Lung microvascular endothelial cell (primary cell): Measurements from ENCODE around the gene MECR. TPM values are rescaled to one million over a fixed set of nuclear protein-coding genes. Genes with fewer than 3 reads are reported as not detected.

ENCODE experiments used
- DNase-seq, 2 donors: peaks; one replicate each; pipeline versions ENCODE4 v3.0.0 to v3.0.0-alpha.2; 2010; ENCODE audit warnings: low read depth in 2 of 2
- total RNA-seq: library from RNA; depleted of rRNA; stranded (reverse); fragments of >200 nt; gene quantifications from 2 replicates; pipeline ENCODE4 v1.2.1, GENCODE V29; 2014

MECR gene
- total RNA-seq, 1 donor from 2014 or later: 12.7 TPM

DNA sequence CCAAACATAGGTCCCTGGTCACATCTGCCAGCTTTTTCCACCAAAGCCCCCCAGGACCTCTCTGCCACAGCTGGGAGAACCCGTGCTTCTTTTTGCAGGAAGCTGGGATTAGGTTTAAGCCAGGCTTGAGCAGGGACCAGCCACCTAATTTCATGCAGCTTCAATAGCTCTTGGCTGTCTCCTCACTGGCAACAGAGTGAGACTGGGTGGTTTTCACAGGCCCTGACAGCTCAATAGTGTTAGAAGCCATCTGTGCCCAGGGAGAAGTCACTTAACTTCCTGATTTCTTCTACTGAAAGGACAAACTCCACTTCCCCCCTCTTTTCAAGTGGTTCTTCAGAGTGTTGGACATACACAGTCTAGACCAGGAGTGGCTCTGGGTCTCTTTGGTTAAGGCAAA lies 28.7 kb downstream of the MECR start:
- no peak for DNase-seq

DNA sequence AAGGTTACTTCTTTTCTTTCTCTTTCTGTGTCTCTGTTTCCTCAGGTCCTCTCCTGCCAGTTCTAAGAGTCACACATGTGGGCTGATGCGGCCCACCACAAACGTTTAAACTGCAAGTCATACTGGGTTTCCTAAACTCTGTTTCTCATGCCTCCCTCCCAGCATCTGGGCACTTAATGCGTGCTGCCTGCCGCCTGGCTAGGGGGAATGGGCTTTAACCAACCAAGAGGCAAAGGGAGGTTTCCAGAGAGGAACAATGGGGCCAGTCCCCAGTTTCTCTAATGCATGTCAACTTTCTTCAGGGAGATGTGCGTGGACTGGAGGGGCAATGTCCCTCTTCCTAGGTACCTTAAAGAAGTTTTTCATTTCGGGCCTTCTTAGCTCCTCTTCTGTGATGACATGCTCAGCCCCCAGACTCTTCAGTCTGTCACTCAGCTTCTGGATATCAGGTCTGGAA lies 29.1 kb downstream of the MECR start:
- no peak for DNase-seq

DNA sequence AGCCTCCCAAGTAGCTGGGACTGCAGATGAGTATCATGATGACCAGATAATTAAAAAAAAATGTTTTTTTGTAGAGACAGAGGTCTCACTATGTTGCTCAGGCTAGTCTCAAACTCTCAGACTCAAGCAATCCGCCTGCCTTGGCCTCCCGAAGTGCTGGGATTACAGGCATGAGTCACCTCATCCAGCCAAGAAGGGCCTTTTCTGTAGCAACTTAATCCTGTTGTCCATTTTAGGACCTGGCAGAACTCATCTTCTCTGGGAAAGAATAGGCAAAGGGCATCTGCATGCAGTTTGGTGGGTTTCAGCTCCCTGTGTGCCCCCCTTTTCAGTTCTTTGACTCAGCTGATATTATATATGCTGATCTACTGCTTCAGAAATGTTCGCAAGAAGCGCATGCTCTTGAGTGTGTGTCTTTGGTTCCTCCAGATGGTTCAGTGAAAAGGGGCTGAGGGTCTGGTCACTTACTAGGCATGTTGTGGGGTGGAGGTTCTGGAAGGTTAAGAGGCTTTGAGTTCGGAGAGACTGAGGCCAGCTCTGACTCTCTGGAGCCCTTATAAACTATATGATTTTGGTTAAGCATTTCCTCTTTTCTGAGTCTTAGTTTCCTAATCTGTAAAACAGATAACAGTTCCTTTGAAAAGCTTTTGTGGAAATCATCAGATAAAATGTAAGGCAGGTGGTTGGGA lies 29.7 kb downstream of the MECR start:
- no peak for DNase-seq

DNA sequence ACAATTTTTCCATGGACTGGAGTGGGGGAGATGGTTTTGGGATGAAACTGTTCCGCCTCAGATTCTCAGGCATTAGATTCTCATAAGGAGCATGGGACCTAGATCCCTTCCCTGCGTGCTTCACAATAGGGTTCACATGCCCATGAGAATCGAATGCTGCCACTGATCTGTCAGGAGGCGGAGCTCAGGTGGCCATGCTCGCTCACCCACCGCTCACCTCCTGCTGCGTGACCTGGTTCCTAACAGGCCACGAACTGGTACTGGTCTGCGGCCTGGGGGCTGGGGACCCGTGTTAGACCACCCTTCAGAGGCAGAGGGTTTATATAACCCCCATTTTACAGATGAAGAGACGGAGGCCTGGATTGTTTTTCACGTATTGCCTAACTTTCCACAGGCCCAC lies 32.7 kb downstream of the MECR start:
- DNase-seq: no peak

DNA sequence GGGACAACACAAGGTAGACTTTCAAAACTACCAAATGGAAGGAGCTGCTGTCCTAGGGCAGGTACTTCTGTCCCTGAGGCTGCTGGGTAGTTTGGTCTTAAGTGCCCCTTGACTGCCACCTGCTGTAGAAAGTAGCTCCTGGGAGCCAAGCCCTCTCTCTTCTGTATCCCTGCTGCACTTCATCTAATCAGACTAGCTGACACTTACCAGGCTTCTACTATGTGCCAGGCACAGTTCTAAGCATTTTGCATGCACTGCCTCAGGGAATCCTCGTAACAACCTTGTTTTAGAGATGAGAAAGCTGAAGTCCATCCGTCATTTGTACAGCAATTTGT lies 33.2 kb downstream of the MECR start:
- peak; percentile 47 to 50 for DNase-seq

DNA sequence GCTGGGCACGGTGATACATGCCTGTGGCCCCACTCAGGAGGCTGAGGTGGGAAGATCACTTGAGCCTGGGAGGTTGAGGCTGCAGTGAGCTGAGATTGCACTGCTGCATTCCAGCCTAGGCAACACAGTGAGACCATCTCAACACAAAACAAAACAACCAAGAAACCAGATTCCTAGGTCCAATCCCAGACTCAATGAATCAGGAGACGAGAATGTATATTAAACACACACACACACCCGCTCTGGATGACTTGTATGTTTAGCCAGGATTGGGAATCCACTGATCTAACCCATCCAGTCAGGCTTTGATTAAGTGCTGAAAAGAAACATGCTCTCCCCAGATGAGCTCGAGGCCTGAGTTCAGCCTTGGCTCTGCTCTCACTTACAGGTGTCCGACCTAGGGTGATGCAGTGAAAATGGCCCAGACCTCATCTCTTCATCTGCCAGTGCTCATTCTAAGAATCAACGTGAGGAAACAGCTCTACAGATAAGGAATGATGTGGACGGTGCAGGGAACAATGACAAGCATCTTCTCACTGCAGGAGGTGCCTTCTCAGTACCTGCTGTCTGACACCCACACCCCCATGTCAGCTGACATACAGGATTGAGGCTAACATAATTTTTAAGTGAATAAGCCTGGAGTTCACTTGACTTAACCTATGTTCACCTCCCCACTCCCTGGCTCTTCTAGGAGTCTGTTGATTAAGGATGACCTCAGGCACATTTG lies 33.7 kb downstream of the MECR start:
- DNase-seq: no peak

DNA sequence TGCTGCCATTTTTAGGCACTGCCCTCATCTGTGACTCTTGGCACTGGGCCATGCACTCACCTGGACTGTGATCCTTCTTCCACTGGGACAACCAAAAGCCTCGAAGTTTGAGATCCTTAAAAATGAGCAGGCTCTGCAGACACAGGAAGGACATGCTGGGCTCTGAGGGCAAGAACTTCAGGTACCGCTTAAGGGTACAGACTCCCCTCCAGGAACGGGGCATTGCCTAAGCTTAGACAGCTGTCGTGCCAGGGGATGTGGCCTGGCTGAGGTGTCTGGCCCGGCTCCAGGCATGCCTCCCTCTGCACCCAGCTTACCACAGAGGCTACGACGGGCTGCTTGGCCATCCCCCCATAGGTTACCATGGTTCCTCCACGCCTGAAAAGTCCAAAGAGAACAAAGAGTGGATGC lies 34.8 kb downstream of the MECR start:
- no peak for DNase-seq

DNA sequence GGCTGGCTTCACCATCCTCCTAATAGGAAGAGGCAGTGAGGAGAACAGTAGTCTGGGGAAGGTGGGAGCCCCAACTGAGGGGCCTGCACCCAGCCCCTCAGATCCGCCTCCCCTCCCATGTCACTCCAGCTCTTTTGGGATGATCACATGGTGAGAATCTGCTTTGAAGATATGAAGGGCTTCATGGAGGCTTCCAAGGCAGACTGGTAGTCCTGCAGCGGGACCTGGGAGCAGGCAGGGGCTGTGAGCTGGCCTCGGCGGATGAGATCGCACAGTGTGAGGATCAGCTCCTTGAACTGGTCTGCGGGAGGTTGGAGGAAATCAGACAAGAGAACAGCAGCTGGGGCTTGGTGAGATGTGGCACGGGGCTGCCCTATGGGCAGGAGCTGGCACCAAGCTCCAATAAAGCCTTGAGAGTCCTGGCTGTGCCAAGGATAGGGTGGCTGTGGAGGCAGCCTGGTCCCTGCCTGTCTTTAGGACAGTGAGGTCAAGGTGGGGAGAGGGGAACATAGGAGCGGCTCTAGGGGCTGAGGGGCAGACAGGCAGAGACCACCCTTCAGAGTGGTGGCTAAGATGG lies 36.8 kb downstream of the MECR start:
- no peak for DNase-seq

DNA sequence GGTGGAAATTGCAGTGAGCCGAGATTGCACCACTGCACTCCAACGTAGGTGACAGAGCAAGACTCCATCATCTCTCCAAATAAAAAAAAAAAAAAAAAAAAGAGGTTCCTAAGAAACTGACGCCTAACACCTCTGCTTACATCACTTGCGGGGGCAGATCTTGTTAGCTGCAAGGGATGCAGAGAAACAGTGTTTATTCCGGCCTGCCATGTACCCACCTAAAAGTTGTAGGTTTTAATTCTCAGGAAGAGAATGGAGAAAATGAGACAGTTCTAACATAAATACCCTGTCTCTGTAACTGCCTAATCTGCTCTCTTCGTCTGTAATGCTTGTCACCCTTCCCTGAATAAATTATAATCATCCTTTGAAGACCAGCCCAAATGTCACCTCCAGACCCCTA lies 40.0 kb downstream of the MECR start:
- DNase-seq: no peak

DNA sequence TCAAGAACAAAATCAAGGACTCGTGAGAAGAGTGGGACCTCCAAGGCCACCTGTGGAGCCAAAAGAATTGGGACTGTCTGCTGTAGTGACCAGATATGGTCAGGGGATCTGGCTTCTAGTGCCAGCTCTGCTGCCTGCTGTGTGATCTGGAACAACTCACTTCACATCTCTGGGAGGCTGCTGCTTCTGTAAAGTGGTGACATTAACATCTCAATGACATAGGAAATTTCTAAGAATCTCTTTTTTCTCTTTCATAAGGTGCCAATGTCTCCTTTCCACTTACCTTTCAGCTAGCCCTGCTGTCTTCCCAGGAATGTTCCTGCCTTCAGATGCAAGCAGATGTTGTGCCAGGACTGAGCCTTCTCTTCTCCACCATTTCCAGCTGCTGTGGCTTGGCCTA lies 44.0 kb downstream of the MECR start:
- no peak for DNase-seq

DNA sequence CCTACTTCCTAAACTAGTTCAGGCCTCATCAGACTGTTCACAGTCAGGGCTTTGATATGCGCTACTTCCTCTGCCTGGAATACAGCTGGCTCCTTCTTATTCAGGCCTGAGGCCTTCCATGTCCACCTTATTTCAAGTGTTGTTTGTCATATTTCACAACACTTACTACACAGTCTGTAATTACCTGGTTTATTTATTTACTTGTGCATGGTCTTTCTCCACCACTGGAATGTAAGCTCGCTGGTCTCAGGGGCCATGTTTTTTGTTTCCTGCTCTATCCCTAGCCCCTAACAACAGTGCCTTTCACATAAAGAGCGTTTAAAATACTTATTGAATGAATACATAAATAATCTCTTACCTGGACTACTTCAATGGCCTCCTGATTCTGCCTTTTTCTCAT lies 44.5 kb downstream of the MECR start:
- DNase-seq: no peak

DNA sequence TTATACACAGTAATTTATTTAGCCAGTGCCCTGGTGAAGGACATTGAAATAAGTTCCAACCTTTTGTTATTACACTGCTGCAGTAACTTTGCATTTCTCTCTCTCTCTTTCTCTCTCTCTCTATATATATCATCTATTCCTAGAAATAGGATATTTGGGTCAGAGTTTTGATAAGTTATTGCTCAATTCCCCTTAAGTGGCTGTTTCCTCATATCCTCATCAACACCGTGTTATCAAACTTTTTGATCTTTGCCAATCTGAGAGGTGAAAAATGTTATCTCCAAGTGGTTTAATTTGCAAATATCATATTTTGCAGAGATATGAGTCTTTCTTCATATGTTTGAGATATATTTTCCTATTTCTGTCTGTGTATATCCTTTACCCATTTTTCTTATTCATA lies 47.4 kb downstream of the MECR start:
- no peak for DNase-seq

DNA sequence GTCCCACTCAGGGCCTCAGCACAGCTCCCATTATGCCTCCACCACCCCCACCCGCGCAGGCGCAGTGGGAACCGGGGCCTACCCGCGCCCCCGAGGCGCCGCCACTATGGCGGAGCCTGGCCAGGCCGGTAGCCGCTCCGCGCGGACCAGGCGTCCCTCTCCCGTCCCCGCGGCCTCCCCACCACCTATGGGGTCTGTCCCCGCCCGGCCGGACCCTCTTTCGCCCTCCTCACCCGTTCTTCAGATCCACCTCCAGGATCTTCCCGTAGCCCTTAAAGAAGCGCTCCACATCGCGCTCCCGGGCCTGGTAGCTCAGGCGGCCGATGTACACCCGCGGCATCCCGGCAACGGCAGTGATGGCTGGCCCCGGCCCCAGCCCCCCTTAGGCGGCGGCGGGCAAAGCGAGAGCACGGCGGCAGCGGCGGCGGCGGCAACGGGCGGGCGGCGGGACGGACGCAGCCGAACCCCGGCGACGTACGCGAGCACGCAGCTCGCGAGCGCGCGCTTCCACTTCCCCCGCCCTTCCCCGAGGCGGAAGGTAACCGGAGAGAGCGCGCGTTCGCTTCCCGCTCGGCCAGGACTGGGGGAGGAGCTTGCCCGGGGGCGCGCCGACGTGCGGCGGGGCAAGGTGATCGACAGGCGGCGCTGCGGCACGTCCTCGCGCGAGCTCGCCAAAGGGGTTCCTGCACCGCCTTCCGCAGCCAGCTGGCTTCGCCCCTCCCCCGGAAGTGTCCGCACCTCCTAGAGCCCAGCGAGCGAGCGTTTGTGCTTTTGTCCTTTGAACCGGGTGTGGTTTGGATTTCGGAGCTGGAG lies 49.1 kb downstream of the MECR start, which contains the start of gene SRSF4:
SRSF4 (minus strand) TSS at position 488 of the 813 bp plus-strand sequence; CDS start at position 340, 148 bp downstream.
- DNase-seq: peak; percentile 99

DNA sequence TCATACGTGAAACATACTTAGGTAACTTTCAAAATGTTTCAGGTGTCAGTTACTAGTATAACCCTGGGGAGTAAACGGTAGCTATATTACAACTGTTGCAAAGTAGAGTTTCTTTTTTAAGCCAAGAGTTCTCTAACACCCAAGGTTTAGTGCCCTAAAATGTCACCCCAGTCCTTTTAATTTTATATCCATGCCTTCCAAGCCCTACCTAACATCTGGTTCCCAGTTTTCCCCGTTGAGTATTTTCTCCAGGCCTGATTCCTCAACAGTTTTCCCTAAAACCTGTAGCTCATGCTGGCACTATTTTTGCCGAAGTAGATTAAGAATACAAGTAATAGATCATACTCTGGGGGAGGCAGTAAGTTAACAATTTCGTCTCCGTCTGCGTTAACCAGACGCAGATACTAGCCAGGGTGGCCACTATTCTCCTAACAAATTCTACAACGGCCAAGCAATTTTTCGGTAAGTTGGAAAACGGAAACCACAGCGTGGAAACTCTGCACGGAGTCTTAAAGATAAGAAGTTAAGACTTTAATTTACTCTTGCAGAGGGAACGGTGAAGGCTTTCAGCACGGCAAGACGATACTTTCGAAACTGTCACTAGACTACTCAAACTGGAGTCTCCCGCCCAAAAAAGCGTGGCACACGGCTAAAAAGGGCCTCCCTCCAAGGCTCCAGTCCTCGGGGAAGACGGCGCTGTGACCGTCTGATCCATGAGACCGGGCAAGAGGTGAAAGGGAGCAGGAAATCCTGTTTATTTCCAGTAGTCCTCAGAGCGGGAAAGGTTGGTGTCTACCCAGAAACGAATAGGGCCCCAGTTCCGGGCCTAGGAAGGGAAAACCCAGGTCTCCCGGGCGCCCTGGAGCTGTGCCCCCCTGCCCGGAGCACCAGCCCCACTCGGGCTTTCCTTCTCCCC lies 50.0 kb downstream of the MECR start:
- peak in 1 of 2 donors; percentile 75 for DNase-seq

DNA sequence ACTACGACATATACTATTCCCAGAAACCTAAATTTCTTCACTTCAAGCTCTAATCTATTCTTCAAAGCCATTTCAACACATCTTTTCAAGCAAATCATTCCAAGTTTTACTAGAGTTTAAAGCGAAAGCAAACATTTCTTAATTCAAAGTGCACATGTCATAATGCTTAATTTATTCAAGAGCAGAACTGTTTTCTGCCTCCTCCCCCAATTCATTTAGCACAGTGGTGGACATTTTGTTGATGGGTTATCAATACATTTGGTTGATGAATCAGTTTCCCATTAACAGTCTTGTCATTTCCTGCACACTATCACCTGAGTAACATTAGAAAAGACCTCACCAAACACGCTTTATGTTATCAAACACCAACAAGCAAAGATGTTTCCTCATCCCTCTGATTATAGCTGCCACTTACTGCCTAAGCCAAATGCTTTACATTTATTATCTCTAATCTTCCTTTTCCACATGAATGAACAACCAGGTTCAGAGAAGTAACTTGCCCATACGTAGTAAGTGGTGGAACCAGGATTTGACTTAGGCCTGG lies 51.0 kb downstream of the MECR start:
- DNase-seq: peak in 1 of 2 donors; percentile 24

DNA sequence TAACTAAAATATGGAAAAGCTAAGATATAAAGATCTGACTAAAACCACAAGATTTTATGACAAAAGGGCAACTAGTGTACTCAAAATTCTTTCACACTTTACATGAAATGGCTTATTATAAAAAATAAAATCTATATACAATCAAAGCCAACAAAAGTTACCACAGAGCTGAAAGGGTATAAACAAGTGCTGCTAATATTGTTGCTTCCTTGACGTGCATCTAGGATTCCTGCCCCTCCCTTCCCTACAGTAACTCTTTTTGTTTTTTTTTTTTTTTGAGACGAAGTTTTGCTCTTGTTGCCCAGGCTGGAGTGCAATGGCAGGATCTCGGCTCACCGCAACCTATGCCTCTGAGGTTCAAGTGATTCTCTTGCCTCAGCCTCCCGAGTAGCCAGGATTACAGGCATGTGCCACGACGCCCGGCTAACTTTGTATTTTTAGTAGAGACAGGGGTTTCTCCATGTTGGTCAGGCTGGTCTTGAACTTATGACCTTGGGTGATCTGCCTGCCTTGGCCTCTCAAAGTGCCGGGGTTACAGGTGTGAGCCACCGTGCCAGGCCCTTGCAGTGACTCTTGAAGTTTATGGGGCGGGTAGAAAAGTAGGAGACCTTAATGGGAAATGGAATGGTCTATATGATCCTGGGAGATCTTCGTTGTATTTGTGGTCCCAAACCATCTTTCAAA lies 53.6 kb downstream of the MECR start:
- no peak for DNase-seq

DNA sequence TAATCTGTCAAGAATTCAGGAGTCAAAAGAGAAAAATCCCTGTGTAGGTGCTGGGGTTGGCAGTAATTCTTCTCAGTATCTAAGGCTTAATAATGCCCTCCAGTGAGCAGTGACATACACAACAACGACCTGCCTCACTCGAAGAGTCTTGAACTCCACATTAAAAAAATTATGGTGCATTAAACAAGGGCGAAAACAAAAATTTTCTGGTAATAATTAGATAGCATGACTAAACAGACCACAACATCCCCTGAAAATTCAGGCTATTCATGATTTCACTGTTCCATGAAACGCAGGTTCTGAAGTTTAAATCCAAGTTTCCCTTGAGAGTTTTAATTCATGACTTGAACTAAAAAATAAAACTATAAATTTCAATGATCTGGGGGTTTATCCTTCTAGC lies 54.2 kb downstream of the MECR start:
- DNase-seq: no peak

DNA sequence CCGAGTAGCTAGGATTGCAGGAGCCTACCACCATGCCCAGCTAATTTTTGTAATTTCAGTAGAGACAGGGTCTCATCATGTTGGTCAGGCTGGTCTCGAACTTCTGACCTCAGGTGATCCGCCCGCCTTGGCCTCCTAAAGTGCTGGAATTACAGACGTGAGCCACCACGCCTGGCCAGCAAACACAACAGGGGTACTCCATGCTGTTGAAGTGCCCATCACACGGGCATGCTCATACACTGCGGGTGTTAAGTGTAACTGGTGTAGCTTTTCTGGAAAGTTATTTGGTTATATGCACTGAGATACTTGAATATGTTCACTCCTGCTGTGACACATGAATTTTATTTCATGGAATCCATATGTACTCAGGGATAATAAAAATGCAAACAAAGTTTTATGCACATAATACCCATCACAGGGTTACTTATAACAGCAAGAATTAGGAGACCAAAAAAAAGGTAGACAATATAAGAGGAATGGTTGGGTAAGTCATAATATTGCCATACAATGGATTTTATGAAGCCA lies 58.3 kb downstream of the MECR start:
- no peak for DNase-seq

DNA sequence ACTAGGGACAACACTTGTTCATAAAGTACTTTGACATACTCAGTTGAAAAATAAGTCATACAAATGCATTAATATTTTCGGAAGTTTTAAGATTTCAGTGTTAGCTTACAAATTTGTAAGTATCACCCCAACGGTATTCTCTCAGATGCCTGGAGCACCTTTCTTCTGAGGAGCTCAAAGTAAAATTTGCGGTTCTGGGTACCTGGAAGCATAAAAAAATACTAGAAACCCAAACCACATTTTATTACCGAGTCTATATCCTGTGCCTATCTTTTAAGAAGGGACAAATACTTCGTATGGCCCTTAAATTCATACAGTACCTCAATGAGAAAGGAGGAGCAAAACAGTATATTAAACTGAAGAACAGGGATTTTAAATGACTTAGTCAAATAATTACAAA lies 59.2 kb downstream of the MECR start:
- DNase-seq: no peak

DNA sequence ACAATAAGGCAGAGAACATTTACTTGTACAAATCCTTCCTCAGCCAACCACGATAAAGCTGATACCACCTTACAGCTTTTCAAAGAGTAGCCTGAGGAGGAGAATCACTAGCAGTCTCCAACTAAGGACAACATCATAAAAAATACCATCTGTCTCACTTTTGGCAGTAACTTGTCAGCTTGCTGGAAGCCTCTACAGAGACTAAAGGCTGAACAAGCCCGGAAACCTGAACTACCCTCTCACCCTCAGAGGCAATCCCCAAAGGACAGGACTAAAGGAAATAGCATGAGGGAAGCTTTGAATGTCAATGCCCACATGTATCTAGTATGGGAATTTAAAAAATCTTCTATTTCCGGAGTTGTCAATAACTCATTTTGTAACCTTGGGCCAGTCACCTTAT lies 59.6 kb downstream of the MECR start:
- no peak for DNase-seq
